ENCODE data around the gene NUP210. TPM values are rescaled to one million over a fixed set of nuclear protein-coding genes. Genes with fewer than 3 reads are reported as not detected.

The NUP210 gene
- total and polyA plus RNA-seq, 2 of the 13 experiments (the other 11 are each of a cell fraction or from before 2014, with no cell fraction given), result 31.6 to 35.2 TPM

DNA sequence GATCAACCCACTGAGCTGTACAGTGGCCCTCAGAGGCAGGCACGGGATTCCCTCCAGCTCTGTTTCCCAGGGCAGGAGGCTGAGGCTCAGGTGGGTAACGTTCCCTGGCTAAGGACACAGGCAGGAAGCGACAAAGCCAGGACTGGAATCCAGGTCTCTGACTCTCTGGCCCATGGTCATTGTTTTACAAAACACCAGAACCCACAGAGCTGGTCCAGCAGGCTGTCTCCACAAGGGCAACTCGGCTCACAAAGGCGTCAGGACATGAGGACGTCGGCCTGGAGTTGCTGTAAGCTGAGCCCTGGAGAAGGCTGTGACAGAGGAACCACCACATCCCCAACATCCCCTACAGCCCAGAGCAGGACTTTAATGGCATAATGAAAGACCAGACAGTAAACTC, 30.7 kb downstream of the NUP210 start:
- TF ChIP-seq, protein P1, sequence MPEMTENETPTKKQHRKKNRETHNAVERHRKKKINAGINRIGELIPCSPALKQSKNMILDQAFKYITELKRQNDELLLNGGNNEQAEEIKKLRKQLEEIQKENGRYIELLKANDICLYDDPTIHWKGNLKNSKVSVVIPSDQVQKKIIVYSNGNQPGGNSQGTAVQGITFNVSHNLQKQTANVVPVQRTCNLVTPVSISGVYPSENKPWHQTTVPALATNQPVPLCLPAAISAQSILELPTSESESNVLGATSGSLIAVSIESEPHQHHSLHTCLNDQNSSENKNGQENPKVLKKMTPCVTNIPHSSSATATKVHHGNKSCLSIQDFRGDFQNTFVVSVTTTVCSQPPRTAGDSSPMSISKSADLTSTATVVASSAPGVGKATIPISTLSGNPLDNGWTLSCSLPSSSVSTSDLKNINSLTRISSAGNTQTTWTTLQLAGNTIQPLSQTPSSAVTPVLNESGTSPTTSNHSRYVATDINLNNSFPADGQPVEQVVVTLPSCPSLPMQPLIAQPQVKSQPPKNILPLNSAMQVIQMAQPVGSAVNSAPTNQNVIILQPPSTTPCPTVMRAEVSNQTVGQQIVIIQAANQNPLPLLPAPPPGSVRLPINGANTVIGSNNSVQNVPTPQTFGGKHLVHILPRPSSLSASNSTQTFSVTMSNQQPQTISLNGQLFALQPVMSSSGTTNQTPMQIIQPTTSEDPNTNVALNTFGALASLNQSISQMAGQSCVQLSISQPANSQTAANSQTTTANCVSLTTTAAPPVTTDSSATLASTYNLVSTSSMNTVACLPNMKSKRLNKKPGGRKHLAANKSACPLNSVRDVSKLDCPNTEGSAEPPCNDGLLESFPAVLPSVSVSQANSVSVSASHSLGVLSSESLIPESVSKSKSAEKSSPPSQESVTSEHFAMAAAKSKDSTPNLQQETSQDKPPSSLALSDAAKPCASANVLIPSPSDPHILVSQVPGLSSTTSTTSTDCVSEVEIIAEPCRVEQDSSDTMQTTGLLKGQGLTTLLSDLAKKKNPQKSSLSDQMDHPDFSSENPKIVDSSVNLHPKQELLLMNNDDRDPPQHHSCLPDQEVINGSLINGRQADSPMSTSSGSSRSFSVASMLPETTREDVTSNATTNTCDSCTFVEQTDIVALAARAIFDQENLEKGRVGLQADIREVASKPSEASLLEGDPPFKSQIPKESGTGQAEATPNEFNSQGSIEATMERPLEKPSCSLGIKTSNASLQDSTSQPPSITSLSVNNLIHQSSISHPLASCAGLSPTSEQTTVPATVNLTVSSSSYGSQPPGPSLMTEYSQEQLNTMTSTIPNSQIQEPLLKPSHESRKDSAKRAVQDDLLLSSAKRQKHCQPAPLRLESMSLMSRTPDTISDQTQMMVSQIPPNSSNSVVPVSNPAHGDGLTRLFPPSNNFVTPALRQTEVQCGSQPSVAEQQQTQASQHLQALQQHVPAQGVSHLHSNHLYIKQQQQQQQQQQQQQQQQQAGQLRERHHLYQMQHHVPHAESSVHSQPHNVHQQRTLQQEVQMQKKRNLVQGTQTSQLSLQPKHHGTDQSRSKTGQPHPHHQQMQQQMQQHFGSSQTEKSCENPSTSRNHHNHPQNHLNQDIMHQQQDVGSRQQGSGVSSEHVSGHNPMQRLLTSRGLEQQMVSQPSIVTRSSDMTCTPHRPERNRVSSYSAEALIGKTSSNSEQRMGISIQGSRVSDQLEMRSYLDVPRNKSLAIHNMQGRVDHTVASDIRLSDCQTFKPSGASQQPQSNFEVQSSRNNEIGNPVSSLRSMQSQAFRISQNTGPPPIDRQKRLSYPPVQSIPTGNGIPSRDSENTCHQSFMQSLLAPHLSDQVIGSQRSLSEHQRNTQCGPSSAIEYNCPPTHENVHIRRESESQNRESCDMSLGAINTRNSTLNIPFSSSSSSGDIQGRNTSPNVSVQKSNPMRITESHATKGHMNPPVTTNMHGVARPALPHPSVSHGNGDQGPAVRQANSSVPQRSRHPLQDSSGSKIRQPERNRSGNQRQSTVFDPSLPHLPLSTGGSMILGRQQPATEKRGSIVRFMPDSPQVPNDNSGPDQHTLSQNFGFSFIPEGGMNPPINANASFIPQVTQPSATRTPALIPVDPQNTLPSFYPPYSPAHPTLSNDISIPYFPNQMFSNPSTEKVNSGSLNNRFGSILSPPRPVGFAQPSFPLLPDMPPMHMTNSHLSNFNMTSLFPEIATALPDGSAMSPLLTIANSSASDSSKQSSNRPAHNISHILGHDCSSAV (CRISPR knock-in tag; IDR thresholded peaks at IDR 0.05; ENCODE audit: borderline replicate concordance), result no peak
- TF ChIP-seq ZNF563 (CRISPR knock-in tag; IDR thresholded peaks at IDR 0.05), result no peak
- no peak for TF ChIP-seq JARID2 (CRISPR knock-in tag; IDR thresholded peaks at IDR 0.05; ENCODE audit: insufficient replicate concordance)
- ChIA-PET POLR2A (no interaction called here), CTCF (ENCODE audit: low intra/inter-chr PET ratio, low total read pairs) (no interaction called here)
- H3K36me3 ChIP-seq (replicated peaks in 1 of 2; ENCODE audit: control insufficient read depth in 1 of 2, insufficient read depth in 2 of 2, low read length in 2 of 2), result peaks cover 40 to 91% of the 10 kb centered on the region in 2 experiments
- BruUV-seq (replicated peaks), result no TSS peak
- no peaks in the 10 kb centered on the region for H3K27me3 ChIP-seq (ENCODE audit: control insufficient read depth in 1 of 2, insufficient read depth in 2 of 2, low read length in 2 of 2)
- H3K4me3 ChIP-seq (replicated peaks in 1 of 3; ENCODE audit: insufficient read depth in 1 of 3, low read depth in 2 of 3, low read length in 3 of 3), result no peak overlapping the region
- H2AFZ ChIP-seq (ENCODE audit: low read length), result no peak overlapping the region
- H3K79me2 ChIP-seq (ENCODE audit: insufficient read depth, low read length), result no peaks in the 10 kb centered on the region
- intact Hi-C loops (cut with micrococcal nuclease; ENCODE audit: unreplicated experiment), result no loop called here
- no peak overlapping the region for H3K27ac ChIP-seq (ENCODE audit: extremely low read length, insufficient read depth, low read length)
- no peak overlapping the region for H3K9ac ChIP-seq (ENCODE audit: insufficient read depth, low read depth, low read length)
- WGBS (ENCODE audit: low lambda C conversion rate), result 100% methylated on average over 3 of the region's 7 CpGs
- no peak for DNase-seq (ENCODE audit: low spot score)
- ATAC-seq, result no peak
- in situ Hi-C loops (cut with HindIII; ENCODE audit: extremely low pct_ligation_motif_present, low pct_unique_long_range_greater_than_20kb), result no loop called here
- no peaks in the 10 kb centered on the region for H4K20me1 ChIP-seq (ENCODE audit: insufficient read depth, low read length)
- H3K4me2 ChIP-seq (ENCODE audit: low read depth, low read length), result no peak overlapping the region
- FAIRE-seq, result no peak
- peaks cover 54% of the 10 kb centered on the region for H3K4me1 ChIP-seq (ENCODE audit: insufficient read depth, low read length)
- H3K9me3 ChIP-seq (ENCODE audit: low read length), result no peaks in the 10 kb centered on the region

Data from HepG2 (cell line).